Inferior parietal cortex (tissue), 1 donor: ENCODE measurements around the gene TRIM36.

Experiments
- DNase-seq: peaks from one replicate; pipeline ENCODE4 v3.0.0-alpha.2; 2016; ENCODE audit errors: extremely low spot score

The TRIM36 gene

GRCh38 chr5:115166744-115167393 is 2.8 kb downstream of the TRIM36 start:
- no peak for DNase-seq

DNA sequence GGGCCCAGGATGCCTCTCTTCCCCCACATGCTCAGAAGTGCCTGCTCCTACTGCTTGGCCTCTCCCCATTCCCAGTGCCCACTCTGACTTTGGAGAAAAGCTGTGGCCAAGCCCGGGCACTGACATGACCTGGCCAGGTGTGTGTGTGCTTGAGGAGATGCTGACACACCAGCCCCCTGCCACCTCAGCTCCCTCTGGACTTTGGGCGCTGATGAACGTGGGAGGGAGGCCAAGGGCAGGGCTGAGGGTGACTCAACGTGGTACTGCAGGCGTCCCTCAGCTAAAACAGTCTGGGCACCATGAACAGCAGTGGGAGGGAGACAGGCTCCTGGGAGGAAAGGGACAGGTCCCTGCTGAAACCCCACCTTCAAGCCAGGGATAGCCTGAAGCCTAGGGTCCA is 3.9 kb downstream of the TRIM36 start:
- no peak for DNase-seq

DNA sequence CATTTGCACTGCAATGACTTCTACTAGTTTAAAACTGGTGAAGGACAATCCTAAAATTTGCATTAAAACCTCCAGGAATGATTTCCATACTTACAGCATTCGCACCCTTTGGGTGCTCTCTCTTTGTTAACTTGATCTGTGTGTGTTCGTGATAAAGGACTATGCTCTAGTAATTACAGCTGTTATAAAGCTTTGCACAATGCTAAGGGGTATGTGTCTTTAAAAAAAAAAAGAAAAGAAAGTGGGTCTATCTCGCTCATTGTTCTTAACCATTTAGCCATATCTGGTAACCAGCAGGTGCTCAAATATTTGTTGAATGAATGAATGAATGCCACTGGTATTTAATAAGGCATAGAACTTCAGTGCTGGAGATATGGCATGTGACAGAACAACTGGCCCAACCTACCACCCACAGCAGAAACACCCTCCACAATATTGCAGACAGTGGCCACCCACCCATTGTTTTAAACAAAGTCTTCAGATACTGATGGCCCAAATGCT is 8.7 kb downstream of the TRIM36 start:
- DNase-seq = no peak

GRCh38 chr5:115151208-115151805 is 18.4 kb downstream of the TRIM36 start:
- DNase-seq = no peak

DNA sequence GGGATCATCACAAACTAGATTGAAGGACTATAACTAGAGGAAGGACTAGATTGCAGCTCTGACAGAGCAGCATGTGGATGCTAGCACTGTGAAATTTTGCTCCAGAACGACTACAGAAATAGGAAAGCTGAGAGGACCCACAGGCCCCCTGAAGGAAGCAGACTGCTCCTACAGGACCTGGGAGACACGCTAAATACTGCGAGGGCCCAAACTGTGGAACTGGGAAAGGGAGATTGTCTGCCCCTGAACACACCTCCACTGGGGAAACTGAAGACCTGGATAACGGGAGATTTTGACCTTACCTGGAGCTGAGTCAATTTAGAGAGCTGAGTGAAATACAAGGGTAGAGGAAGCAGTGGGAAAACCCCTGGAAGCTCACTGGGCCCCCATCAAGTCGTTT is 19.2 kb downstream of the TRIM36 start:
- no peak for DNase-seq

DNA sequence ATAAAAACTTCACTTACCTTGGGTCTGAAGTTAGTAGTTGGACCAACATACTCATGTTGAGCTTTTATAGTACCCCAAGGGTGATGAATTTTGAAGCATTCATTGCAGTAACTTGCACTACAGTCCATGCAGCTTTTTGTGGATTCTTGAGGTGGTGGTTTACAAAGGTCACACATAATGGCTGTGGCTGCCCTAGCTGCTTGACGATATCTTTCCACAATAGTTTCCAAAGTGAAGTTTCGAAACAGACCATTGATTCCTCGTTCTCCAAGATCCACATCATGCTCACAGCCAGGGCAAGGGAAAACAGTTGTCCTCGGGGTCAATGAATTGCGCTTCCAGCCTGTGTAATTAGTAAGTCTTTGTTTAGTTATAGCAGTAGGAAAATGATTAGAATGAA is 22.7 kb downstream of the TRIM36 start:
- DNase-seq = no peak

DNA sequence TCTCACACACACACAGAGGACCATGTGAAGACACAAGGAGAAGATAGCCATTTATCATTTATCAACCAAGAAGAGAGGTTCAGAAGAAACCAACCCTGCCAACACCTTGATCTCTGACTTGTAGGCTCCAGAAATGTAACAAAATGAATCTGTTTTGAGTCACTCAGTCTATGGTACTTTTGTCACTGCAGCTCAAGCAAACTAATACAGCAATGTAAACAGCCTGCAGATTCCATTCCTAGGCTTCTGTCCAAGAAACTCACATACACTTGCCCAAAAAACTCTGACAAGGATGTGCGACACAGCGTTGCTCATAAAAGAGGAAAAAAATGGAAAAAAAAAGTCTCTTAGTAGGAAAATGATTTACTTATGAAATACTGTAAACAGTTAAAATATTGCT is 33.4 kb downstream of the TRIM36 start:
- no peak for DNase-seq

- no peak for DNase-seq
Measured at GRCh38 chr5:115132465-115132864, 37.2 kb downstream of the TRIM36 start.

GRCh38 chr5:115126303-115126702 is 43.4 kb downstream of the TRIM36 start:
- no peak for DNase-seq

GRCh38 chr5:115124741-115125140 is 45.0 kb downstream of the TRIM36 start:
- no peak for DNase-seq

GRCh38 chr5:115116001-115116400 is 53.7 kb downstream of the TRIM36 start:
- no peak for DNase-seq

DNA sequence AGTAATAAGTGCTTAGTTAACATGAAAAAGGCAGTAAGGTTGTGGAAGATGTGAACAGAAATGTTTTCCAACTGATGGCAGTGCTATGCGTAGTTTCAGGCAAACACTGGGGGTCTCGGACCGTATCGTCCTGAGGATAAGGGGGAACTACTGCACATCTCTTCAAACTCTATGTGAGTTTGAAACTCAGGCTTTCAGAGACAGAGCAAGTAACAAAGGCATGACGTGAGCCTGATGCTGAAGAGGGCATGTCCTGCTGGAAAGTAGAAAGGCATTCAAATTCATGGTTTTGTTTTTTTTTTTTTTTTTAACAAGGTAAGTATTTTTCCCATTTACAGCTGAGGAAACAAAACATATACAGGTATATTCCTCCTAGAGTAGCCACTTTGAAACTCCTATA is 59.9 kb downstream of the TRIM36 start:
- no peak for DNase-seq

DNA sequence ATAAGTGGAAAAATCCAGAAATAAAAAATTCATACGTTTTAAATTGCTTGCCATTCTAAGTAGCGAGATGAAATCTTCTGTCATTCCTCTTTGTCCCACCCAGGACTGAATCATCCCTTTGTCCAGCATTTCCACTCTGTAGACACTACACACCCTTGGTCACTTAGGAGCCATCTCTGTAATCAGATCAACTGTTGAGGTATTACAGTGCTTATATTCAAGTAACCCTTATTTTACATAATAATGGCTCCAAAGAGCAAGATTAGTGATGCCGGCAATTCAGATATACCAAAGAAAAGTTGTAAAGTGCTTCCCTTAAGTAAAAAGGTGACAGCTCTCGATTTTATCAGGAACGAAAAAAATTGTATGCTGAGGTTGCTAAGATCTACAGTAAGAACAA is 60.4 kb downstream of the TRIM36 start:
- DNase-seq = no peak

- DNase-seq = peak; percentile 31
Measured at GRCh38 chr5:115100319-115100955, 69.3 kb downstream of the TRIM36 start.

- peak; percentile 68 for DNase-seq
Measured at GRCh38 chr5:115098041-115098702, 71.5 kb downstream of the TRIM36 start.

DNA sequence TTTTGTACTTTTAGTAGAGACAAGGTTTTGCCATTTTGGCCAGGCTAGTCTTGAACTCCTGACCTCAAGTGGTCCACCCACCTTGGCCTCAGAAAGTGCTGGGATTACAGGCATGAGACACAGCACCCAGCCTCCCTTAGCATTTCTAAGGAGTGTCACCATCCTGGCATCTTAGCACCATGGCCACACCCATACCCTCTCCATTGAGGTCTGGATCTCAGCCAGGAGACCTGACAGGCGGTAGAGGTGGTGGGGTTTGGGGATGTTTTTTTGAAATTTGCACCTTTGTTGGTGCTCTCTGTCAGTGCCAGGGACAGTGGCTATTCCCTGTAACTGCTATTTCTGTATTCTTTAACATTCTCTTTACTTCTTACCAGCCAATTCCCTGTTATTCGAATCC is 72.5 kb downstream of the TRIM36 start:
- no peak for DNase-seq

GRCh38 chr5:115096034-115096769 is 73.5 kb downstream of the TRIM36 start:
- DNase-seq = peak; percentile 53

DNA sequence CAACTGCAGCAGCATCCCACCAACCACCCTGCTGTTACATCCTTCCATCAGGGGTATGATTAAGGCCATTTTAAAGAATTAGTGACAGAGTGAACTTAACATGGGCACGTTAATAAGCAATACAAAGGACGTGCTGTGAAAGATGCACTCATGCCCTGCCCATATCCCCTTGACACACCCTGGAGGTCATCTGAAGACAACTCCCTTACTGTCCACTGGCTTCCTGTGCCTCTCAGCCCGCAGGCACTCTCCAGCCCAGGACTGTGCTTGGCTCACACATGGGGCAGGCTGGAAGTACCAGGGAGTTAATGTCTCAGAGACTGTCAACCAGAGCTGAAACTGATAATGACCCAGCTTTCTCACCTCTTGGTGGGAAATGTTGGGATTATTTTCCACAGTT is 81.8 kb downstream of the TRIM36 start:
- no peak for DNase-seq

GRCh38 chr5:115086473-115086872 is 83.2 kb downstream of the TRIM36 start:
- DNase-seq = no peak

DNA sequence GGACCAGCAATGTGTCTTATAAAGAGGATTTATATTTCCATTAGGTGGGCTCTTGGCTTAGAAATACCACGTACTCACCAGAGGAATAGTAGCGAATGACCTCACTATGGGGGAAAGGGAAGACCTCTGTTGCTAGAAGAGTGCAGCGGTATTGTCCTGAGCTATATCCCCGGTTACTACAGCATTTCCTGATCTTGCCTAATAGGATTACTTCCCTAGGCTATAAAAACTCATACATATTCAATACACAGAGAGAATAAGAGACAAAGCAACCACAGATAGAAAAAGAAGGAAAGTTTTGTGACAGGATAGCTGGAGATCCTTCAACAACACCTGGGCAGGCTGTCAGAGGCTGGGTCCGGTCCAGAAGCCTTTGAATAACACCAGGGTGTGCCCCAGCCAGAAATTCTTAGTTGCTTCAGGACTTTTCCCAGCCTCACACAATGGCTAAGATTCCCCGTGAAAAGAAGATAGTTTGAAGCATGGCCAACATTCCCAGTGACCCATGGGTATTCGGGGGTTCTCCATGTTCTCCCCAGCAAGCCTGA is 85.4 kb downstream of the TRIM36 start:
- no peak for DNase-seq

GRCh38 chr5:115079924-115080623 is 89.6 kb downstream of the TRIM36 start:
- no peak for DNase-seq
